Endodermal cell (in vitro differentiated cells): ENCODE results near the gene PPP4R1. TPM values are rescaled to one million over a fixed set of nuclear protein-coding genes. Genes with fewer than 3 reads are reported as not detected.

Source experiments
- DNase-seq: peaks from one replicate; pipeline ENCODE4 v3.0.0-alpha.2; 2017
- H3K27ac ChIP-seq: 2 replicates; pipeline ENCODE4 v1.5.1; 2013; ENCODE audit warnings: mild to moderate bottlenecking, low read depth, low read length, moderate library complexity
- H3K27me3 ChIP-seq: 2 replicates; pipeline ENCODE4 v1.6.1; 2013; ENCODE audit warnings: mild to moderate bottlenecking, low read length, moderate library complexity; ENCODE audit not compliant: insufficient read depth, control insufficient read depth, poor library complexity, severe bottlenecking
- H3K36me3 ChIP-seq: 2 replicates; pipeline ENCODE4 v1.7.0; 2013; ENCODE audit warnings: mild to moderate bottlenecking, low read length, moderate library complexity; ENCODE audit not compliant: control insufficient read depth, insufficient read depth
- H3K4me1 ChIP-seq: one replicate; pipeline ENCODE4 v1.7.0; 2013; ENCODE audit warnings: low read length; ENCODE audit not compliant: control insufficient read depth, insufficient read depth
- H3K4me3 ChIP-seq: 2 replicates; pipeline ENCODE4 v1.5.1; 2013; ENCODE audit warnings: mild to moderate bottlenecking, low read length, moderate library complexity
- H3K9ac ChIP-seq: 2 replicates; pipeline ENCODE4 v1.6.1; 2013; ENCODE audit warnings: mild to moderate bottlenecking, low read length, moderate library complexity; ENCODE audit not compliant: poor library complexity, severe bottlenecking; ENCODE audit errors: extremely low read depth
- H3K9me3 ChIP-seq: 2 replicates; pipeline ENCODE4 v1.6.1; 2013; ENCODE audit warnings: mild to moderate bottlenecking, low read length, moderate library complexity; ENCODE audit not compliant: control insufficient read depth
- H3K27ac Mint-ChIP-seq: 2 replicates; pipeline ENCODE4 v1.8.0; 2020; ENCODE audit warnings: mixed read lengths
- H3K27me3 Mint-ChIP-seq: 2 replicates; pipeline ENCODE4 v1.8.0; 2021; ENCODE audit warnings: mild to moderate bottlenecking, mixed read lengths; ENCODE audit not compliant: insufficient read depth
- H3K36me3 Mint-ChIP-seq: 2 replicates; pipeline ENCODE4 v1.8.0; 2020; ENCODE audit warnings: low read depth, mixed read lengths
- H3K4me1 Mint-ChIP-seq: 2 replicates; pipeline ENCODE4 v1.8.0; 2020; ENCODE audit warnings: mixed read lengths
- H3K4me3 Mint-ChIP-seq: 2 replicates; pipeline ENCODE4 v1.8.0; 2020; ENCODE audit warnings: mild to moderate bottlenecking, moderate library complexity, mixed read lengths
- H3K9me3 Mint-ChIP-seq: 2 replicates; pipeline ENCODE4 v1.8.0; 2020; ENCODE audit warnings: mild to moderate bottlenecking, mixed read lengths
- CTCF ChIP-seq: fragments of 200-600 bp; sonication (generic); conservative IDR thresholded peaks from 2 replicates; pipeline ENCODE4 v1.5.0; 2021; ENCODE audit warnings: antibody characterized with exemption, mild to moderate bottlenecking
- WGBS, 2 experiments: methylation state at CpG; one replicate each; pipeline versions ENCODE4 v1.1.5 to v1.1.7; 2013; ENCODE audit warnings: missing lambda C conversion rate in 2 of 2, mixed read lengths in 1 of 2; ENCODE audit not compliant: insufficient coverage in 1 of 2, insufficient read length in 1 of 2; 5-methylcytosine and 5-hydroxymethylcytosine counted together
- total RNA-seq, 2 donors: library from RNA; stranded (reverse); fragmentation: NEBNext Ultra II Directional in 1 of 2; extraction: Animal tissue kit (Norgen Biotek cat#: 25700) in 1 of 2; gene quantifications; 2 replicates in 1 of 2; 3 replicates in 1 of 2; pipeline ENCODE4 v1.2.1, GENCODE V29; 2021

The PPP4R1 gene
- total RNA-seq, 2 donors from 2014 or later, result 85.8 to 116 TPM

GRCh38 chr18:9630444-9630843 is 16.1 kb upstream of the PPP4R1 start:
- peaks cover 8% of the 10 kb centered on the region for H3K4me1 Mint-ChIP-seq
- DNase-seq, result no peak
- H3K36me3 Mint-ChIP-seq, result no peaks in the 10 kb centered on the region
- H3K9me3 Mint-ChIP-seq, result peaks cover 3% of the 10 kb centered on the region
- WGBS, 2 experiments, result 85 to 95% methylated on average over 5 to 8 of the region's 8 CpGs
- no peaks in the 10 kb centered on the region for H3K27me3 ChIP-seq
- no peak overlapping the region for H3K27ac Mint-ChIP-seq
- H3K9ac ChIP-seq, result no peak overlapping the region
- no peak overlapping the region for H3K4me3 ChIP-seq
- no peaks in the 10 kb centered on the region for H3K27me3 Mint-ChIP-seq
- no peak overlapping the region for H3K27ac ChIP-seq
- TF ChIP-seq CTCF, result no peak
- no peak overlapping the region for H3K4me3 Mint-ChIP-seq
- no peaks in the 10 kb centered on the region for H3K9me3 ChIP-seq
- no peaks in the 10 kb centered on the region for H3K4me1 ChIP-seq
- H3K36me3 ChIP-seq, result no peaks in the 10 kb centered on the region

- no peaks in the 10 kb centered on the region for H3K36me3 Mint-ChIP-seq
- no peaks in the 10 kb centered on the region for H3K9me3 Mint-ChIP-seq
- Histone ChIP-seq H3K9me3 (no peaks in the 10 kb centered on the region), H3K4me3 (no peak overlapping the region), H3K9ac (no peak overlapping the region), H3K36me3 (no peaks in the 10 kb centered on the region), H3K4me1 (no peaks in the 10 kb centered on the region), H3K27me3 (no peaks in the 10 kb centered on the region), H3K27ac (no peak overlapping the region)
- WGBS, 2 experiments, result 93 to 100% methylated on average over 3 to 4 of the region's 4 CpGs
- no peak overlapping the region for H3K27ac Mint-ChIP-seq
- H3K27me3 Mint-ChIP-seq, result no peaks in the 10 kb centered on the region
- TF ChIP-seq CTCF, result no peak
- peaks cover 8% of the 10 kb centered on the region for H3K4me1 Mint-ChIP-seq
- no peak overlapping the region for H3K4me3 Mint-ChIP-seq
- DNase-seq, result no peak
Measured at GRCh38 chr18:9629709-9630108, 15.3 kb upstream of the PPP4R1 start.

GRCh38 chr18:9628984-9629383 is 14.6 kb upstream of the PPP4R1 start:
- WGBS, 2 experiments, result 95 to 96% methylated on average over 4 to 5 of the region's 5 CpGs
- no peak overlapping the region for H3K4me3 Mint-ChIP-seq
- H3K27me3 Mint-ChIP-seq, result no peaks in the 10 kb centered on the region
- H3K9me3 Mint-ChIP-seq, result no peaks in the 10 kb centered on the region
- Histone ChIP-seq H3K36me3 (no peaks in the 10 kb centered on the region), H3K27ac (no peak overlapping the region), H3K27me3 (no peaks in the 10 kb centered on the region), H3K9ac (no peak overlapping the region), H3K4me3 (no peak overlapping the region), H3K4me1 (no peaks in the 10 kb centered on the region), H3K9me3 (no peaks in the 10 kb centered on the region)
- DNase-seq, result no peak
- H3K36me3 Mint-ChIP-seq, result no peaks in the 10 kb centered on the region
- TF ChIP-seq CTCF, result no peak
- H3K27ac Mint-ChIP-seq, result no peak overlapping the region
- peaks cover 8% of the 10 kb centered on the region for H3K4me1 Mint-ChIP-seq
